HEK293T (cell line): ENCODE results near the gene DSCAM.

ENCODE experiments used
- BHLHE40 ChIP-seq: fragments of 450-650 bp; IDR thresholded peaks from 2 replicates; pipeline ENCODE4 v1.6.1; 2016; ENCODE audit warnings: mild to moderate bottlenecking, moderate library complexity, borderline replicate concordance
- ELF4 ChIP-seq: fragments of 450-650 bp; IDR thresholded peaks from 2 replicates; pipeline ENCODE4 v1.6.1; 2017; ENCODE audit warnings: antibody characterized with exemption
- HDGF ChIP-seq: fragments of 450-650 bp; IDR thresholded peaks from 2 replicates; pipeline ENCODE4 v1.6.1; 2017; ENCODE audit warnings: antibody characterized with exemption, borderline replicate concordance
- L3MBTL2 ChIP-seq: fragments of 450-650 bp; conservative IDR thresholded peaks from 2 replicates; pipeline ENCODE4 v1.6.1; 2016; ENCODE audit warnings: mild to moderate bottlenecking
- SP1 ChIP-seq: fragments of 450-650 bp; IDR thresholded peaks from 2 replicates; pipeline ENCODE4 v1.6.1; 2017
- SUZ12 ChIP-seq: fragments of 450-650 bp; IDR thresholded peaks from 2 replicates; pipeline ENCODE4 v1.6.1; 2016; ENCODE audit warnings: mild to moderate bottlenecking
- ZNF384 ChIP-seq: fragments of 450-650 bp; IDR thresholded peaks from 2 replicates; pipeline ENCODE4 v1.6.1; 2016
- TF ChIP-seq, protein P1 (sequence below): fragments of 450-650 bp; IDR thresholded peaks from 2 replicates; pipeline ENCODE4 v1.6.1; 2016

DNA sequence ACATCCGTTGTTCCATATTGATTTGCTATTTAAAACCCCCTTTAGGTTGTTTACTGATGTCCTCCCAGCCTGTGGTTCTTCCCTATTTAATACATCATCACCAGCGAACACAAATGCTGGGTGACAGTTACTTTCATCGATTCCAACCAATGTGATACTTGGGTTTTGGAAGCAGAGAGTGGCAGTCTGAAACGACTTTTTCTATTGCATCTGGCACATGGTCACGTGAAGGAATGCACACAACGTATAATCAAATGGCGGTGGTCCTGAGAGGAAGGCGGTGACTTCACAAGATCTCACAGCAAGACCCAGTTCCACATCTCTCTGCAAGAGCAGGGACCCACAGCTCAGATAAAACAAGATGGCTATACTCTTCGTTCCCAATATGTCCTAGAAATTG, 213.9 kb downstream of the DSCAM start:
- TF ChIP-seq ELF4 (no peak), SP1 (no peak), ZNF384 (no peak), SUZ12 (no peak), L3MBTL2 (no peak), BHLHE40 (no peak), HDGF (no peak)
- TF ChIP-seq, protein P1, sequence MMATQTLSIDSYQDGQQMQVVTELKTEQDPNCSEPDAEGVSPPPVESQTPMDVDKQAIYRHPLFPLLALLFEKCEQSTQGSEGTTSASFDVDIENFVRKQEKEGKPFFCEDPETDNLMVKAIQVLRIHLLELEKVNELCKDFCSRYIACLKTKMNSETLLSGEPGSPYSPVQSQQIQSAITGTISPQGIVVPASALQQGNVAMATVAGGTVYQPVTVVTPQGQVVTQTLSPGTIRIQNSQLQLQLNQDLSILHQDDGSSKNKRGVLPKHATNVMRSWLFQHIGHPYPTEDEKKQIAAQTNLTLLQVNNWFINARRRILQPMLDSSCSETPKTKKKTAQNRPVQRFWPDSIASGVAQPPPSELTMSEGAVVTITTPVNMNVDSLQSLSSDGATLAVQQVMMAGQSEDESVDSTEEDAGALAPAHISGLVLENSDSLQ, result no peak
